Duodenal mucosa (tissue), 2 donors: Measurements from ENCODE around the gene TRAF3IP1.

Source experiments
- H3K27ac ChIP-seq: one replicate; pipeline ENCODE4 v1.7.0; 2013; ENCODE audit warnings: low read depth, low read length
- H3K27me3 ChIP-seq, 2 donors: one replicate each; pipeline ENCODE4 v1.7.0; 2013; ENCODE audit warnings: low read length in 2 of 2, control low read depth in 1 of 2; ENCODE audit not compliant: insufficient read depth in 2 of 2, control insufficient read depth in 1 of 2
- H3K36me3 ChIP-seq, 2 donors: one replicate each; pipeline ENCODE4 v1.7.0; 2013; ENCODE audit warnings: low read length in 2 of 2, control low read depth in 1 of 2; ENCODE audit not compliant: insufficient read depth in 2 of 2, control insufficient read depth in 1 of 2
- H3K4me1 ChIP-seq, 2 donors: one replicate each; pipeline ENCODE4 v1.7.0; 2013; ENCODE audit warnings: low read length in 2 of 2, control low read depth in 1 of 2; ENCODE audit not compliant: insufficient read depth in 2 of 2, control insufficient read depth in 1 of 2
- H3K4me3 ChIP-seq, 2 donors: one replicate each; pipeline ENCODE4 v1.7.0; 2013; ENCODE audit warnings: low read length in 2 of 2, low read depth in 1 of 2
- H3K9ac ChIP-seq, 2 donors: one replicate each; pipeline ENCODE4 v1.7.0; 2013; ENCODE audit warnings: low read length in 2 of 2, low read depth in 1 of 2
- H3K9me3 ChIP-seq, 2 donors: one replicate each; pipeline ENCODE4 v1.7.0; 2013; ENCODE audit warnings: low read length in 2 of 2, control low read depth in 1 of 2; ENCODE audit not compliant: control insufficient read depth in 1 of 2

The TRAF3IP1 gene

DNA sequence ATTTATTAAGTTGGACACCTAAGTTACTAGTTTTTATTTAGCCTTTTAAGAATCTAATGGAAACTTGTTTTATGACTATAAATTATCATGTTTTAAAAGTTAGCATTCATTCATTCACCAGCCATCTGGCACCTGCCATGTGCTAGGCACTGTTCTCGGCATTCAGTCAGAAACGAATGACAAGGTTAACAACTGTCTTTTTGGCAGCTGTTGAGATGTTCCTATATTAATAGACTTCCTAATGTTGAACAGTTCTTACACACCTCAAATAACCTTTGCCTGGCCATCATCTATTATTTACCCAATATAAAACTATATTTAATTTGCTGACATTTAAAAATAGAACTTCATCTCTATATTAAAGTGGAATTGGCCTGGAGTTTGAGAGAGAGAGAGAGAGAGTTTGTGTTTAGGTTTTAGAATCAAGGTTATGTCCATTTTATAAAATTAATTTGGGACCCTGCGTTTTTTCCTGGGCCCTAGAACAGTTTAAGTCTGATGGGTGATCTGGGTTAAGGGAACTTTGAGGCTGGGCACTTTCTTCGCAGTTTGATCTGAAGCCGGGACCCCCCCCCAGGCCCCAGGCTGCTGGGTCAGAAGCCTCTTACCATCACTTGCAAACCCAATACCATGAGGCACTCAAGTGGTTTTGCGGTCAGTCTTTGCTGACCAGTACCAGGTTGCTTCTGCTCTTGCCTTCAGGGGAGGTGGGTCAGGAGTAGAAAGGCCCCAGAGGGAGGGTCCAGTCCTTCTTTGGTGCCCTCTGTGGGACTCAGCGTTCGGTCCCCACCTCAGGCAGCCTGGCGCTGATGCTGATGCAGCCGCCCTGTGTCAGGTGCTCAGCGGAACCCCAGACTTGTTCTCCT is 58.1 kb downstream of the TRAF3IP1 start:
- H3K9me3 ChIP-seq: no peaks in the 10 kb centered on the region
- no peaks in the 10 kb centered on the region for H3K27me3 ChIP-seq
- H3K36me3 ChIP-seq: peaks cover 0 to 4% of the 10 kb centered on the region in 2 donors
- peaks cover 6 to 12% of the 10 kb centered on the region in 2 donors for H3K4me1 ChIP-seq
- H3K27ac ChIP-seq: no peak overlapping the region
- no peak overlapping the region for H3K9ac ChIP-seq
- H3K4me3 ChIP-seq: no peak overlapping the region

DNA sequence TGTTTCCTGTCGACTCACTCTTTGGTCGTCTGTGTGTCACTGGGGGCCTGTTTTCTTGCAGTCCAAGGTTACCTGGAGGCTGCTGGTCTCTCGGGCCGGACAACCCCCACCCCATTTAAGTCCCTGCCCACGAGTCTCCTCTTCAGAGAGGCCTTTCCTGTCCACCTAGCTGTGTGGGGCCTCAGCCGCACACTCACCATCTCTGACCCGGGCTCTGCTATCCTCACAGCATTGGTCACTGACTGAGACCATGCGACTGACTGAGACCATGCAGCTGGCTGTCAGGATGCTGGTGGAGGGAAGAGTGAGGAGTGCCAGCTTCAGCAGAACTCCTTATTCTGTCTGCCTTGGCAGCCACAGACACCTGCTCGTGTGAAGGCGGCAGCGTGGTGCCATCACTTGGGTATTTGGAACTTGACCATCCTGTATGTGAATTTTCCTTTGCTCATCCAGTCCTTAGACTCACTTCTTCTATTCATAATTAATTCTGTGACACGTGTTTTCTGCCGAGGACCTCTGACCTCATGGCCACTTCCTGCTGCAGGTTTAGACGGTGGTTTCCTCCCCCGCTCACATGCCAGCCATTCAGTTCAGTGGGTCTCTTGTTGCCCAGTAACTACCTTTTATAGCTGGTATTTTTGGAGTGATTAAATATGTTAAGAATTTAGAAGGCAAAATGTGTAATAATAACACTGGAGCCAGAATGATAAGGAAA is 58.9 kb downstream of the TRAF3IP1 start:
- H3K9me3 ChIP-seq: no peaks in the 10 kb centered on the region
- no peak overlapping the region for H3K27ac ChIP-seq
- H3K4me1 ChIP-seq: peaks cover 6 to 12% of the 10 kb centered on the region in 2 donors
- peaks cover 0 to 4% of the 10 kb centered on the region in 2 donors for H3K36me3 ChIP-seq
- no peaks in the 10 kb centered on the region for H3K27me3 ChIP-seq
- no peak overlapping the region for H3K9ac ChIP-seq
- H3K4me3 ChIP-seq: no peak overlapping the region

GRCh38 chr2:238380336-238380735 is 60.0 kb downstream of the TRAF3IP1 start:
- peaks cover 0 to 4% of the 10 kb centered on the region in 2 donors for H3K36me3 ChIP-seq
- H3K9ac ChIP-seq: no peak overlapping the region
- H3K4me1 ChIP-seq: peaks cover 6 to 12% of the 10 kb centered on the region in 2 donors
- no peak overlapping the region for H3K4me3 ChIP-seq
- H3K27me3 ChIP-seq: no peaks in the 10 kb centered on the region
- no peak overlapping the region for H3K27ac ChIP-seq
- H3K9me3 ChIP-seq: no peaks in the 10 kb centered on the region

GRCh38 chr2:238380785-238381184 is 60.5 kb downstream of the TRAF3IP1 start:
- H3K36me3 ChIP-seq: peaks cover 0 to 4% of the 10 kb centered on the region in 2 donors
- no peak overlapping the region for H3K9ac ChIP-seq
- H3K27me3 ChIP-seq: no peaks in the 10 kb centered on the region
- H3K4me3 ChIP-seq: no peak overlapping the region
- H3K27ac ChIP-seq: no peak overlapping the region
- peaks cover 6 to 12% of the 10 kb centered on the region in 2 donors for H3K4me1 ChIP-seq
- H3K9me3 ChIP-seq: no peaks in the 10 kb centered on the region

- Histone ChIP-seq H3K9me3 (no peaks in the 10 kb centered on the region), H3K4me3 (no peak overlapping the region), H3K4me1 (peaks cover 6 to 12% of the 10 kb centered on the region in 2 donors), H3K27ac (no peak overlapping the region), H3K36me3 (peaks cover 0 to 4% of the 10 kb centered on the region in 2 donors), H3K9ac (no peak overlapping the region), H3K27me3 (no peaks in the 10 kb centered on the region)
These were observed 61.2 kb downstream of the TRAF3IP1 start for GRCh38 chr2:238381341-238382115.

DNA sequence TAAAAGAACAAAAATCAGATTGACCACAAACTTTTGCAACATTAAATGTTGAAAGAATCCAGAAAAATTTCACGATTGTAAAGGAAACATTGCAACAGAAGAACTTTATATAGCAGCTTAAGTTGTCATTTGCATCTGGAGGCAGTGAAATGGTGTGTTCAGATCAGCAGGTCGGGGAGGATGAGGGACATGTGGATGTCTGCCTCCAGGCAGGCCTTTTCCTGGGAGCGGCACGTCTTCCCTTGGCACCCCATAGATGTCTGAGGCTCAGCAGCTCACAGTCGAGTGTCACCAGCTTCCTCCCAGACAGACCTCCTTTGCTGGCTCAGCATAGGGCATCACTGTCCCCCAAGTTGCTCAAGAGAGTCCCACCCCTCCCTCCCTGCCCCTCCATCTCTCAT is 62.1 kb downstream of the TRAF3IP1 start:
- no peak overlapping the region for H3K4me3 ChIP-seq
- H3K4me1 ChIP-seq: peaks cover 5 to 6% of the 10 kb centered on the region in 2 donors
- peaks cover 0 to 4% of the 10 kb centered on the region in 2 donors for H3K36me3 ChIP-seq
- H3K27ac ChIP-seq: no peak overlapping the region
- H3K27me3 ChIP-seq: no peaks in the 10 kb centered on the region
- H3K9me3 ChIP-seq: no peaks in the 10 kb centered on the region
- no peak overlapping the region for H3K9ac ChIP-seq

DNA sequence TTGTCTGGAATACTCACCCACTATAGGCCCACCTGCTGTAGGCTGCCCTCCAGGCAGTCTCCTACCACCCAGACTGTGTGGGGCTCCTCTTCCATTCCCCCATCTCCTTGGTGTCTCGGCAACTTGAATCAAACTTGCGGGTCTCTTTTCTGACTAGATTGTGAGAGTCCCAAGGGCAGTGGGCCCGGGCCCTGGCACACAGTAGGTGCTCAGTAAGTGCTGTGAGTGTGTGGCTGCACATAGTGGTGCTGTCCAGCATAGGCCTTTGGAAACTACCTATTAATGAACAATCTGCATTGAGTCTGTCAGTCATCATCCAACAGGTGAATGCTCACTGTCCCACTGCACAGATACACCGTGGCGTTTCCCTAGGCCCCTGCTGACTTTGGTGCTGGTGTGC is 62.8 kb downstream of the TRAF3IP1 start:
- Histone ChIP-seq H3K4me1 (peaks cover 5 to 6% of the 10 kb centered on the region in 2 donors), H3K27me3 (no peaks in the 10 kb centered on the region), H3K27ac (no peak overlapping the region)

DNA sequence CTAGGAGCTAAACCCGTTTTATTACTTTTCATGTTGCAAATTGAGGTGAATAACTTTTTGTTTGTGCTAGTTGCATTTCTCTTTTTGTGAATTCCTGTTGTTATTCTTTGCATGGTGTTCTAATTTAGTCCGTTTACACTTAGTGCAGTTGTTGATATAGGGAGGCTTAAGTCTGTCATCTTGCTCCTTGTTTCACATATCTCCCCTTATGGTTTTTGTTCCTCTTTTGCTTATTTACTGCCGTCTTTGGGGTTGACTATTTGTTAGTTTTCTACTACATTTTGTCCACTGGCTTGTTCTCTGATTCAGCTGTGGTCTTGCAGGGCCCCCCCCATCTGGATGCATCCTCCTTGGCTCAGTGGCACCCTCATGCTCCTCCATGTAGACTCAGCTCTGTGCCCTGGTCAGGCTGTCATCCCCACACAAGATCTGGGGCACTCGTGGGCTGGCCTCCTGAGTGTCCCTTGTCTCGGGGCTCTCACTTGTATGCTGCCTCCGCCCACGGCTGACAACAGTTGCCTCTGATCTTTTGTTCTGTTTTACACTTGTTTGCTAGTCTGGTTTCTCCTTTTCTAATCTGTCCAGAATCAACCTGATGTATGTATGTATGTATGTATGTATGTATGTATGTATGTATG is 63.5 kb downstream of the TRAF3IP1 start:
- Histone ChIP-seq H3K4me1 (peaks cover 5 to 6% of the 10 kb centered on the region in 2 donors), H3K36me3 (peaks cover 0 to 4% of the 10 kb centered on the region in 2 donors), H3K27ac (no peak overlapping the region), H3K4me3 (no peak overlapping the region), H3K9ac (no peak overlapping the region), H3K27me3 (no peaks in the 10 kb centered on the region), H3K9me3 (no peaks in the 10 kb centered on the region)

More for the DNA sequence above, 62.8 kb downstream of the TRAF3IP1 start:
- Histone ChIP-seq H3K4me3 (no peak overlapping the region), H3K36me3 (peaks cover 0 to 4% of the 10 kb centered on the region in 2 donors), H3K9me3 (no peaks in the 10 kb centered on the region), H3K9ac (no peak overlapping the region)

- Histone ChIP-seq H3K9ac (no peak overlapping the region), H3K4me3 (no peak overlapping the region), H3K36me3 (peaks cover 0 to 4% of the 10 kb centered on the region in 2 donors), H3K4me1 (no peaks in the 10 kb centered on the region), H3K27ac (no peak overlapping the region), H3K27me3 (no peaks in the 10 kb centered on the region), H3K9me3 (no peaks in the 10 kb centered on the region)
These were observed 67.0 kb downstream of the TRAF3IP1 start for GRCh38 chr2:238387332-238387731.
